ENCODE data around the gene CHRNA5.
A peak's percentile ranks its signal among the peaks of the same experiment; 100 is the strongest.

Gene CHRNA5

DNA sequence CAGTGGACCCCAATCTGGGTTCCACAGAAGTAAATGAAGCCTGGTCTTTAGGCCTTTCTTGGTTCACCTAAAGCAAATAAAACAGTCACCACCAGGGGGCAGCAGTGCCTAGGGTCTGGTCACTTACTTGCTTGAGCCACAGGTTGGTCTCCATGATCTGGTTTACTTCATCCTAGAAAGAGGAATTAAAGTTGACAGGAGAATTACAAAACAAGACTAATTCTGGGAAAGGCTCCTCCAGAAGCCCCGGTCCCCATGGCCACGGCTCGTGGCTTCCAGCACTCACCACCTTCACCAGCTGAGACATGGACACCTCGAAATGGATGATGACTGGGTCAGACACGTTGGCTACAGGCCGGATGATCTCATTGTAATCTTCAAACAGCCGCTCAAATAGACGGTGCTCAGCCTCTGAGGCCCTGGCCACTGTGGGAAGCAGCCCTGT lies 53.2 kb downstream of the CHRNA5 start:
- Histone ChIP-seq H3K27ac (ENCODE audit: insufficient read depth in 1 of 2, low read depth in 1 of 2, low read length in 2 of 2, poor library complexity in 1 of 2, severe bottlenecking in 2 of 2) (no peak overlapping the region), H3K4me3 (ENCODE audit: control insufficient read depth in 1 of 7, extremely low read depth in 1 of 7, insufficient read depth in 4 of 7, low read depth in 2 of 7, low read length in 6 of 7) (no peak overlapping the region), H3K9me3 (ENCODE audit: control extremely low read depth in 1 of 5, control insufficient read depth in 4 of 5, insufficient read depth in 2 of 5, low read depth in 1 of 5, low read length in 4 of 5) (no peaks in the 10 kb centered on the region), H3K36me3 (ENCODE audit: control insufficient read depth in 4 of 4, insufficient read depth in 4 of 4, low read length in 3 of 4) (no peaks in the 10 kb centered on the region), H3K4me1 (ENCODE audit: control extremely low read depth in 1 of 4, control insufficient read depth in 4 of 4, insufficient read depth in 4 of 4, low read length in 3 of 4) (peaks cover 0 to 17% (median 14%) of the 10 kb centered on the region in 4 experiments), H3K27me3 (replicated peaks in 2 of 5; ENCODE audit: control insufficient read depth in 4 of 5, insufficient read depth in 5 of 5, low read length in 4 of 5) (peaks cover 5 to 41% (median 18%) of the 10 kb centered on the region in 5 experiments)
- DNase-seq, result peak; percentile 80 to 90 (median 84)
- 29% methylated on average over 8 of the region's 8 CpGs for WGBS (ENCODE audit: insufficient coverage)
- ChIA-PET CTCF (interaction anchor here (1.1 to 4.9 kb wide), 6 partner anchors 11 to 92 kb away, joined by 3 to 27 read pairs (median 7); no protein-coding TSS in a partner anchor), POLR2A (no interaction called here)

DNA sequence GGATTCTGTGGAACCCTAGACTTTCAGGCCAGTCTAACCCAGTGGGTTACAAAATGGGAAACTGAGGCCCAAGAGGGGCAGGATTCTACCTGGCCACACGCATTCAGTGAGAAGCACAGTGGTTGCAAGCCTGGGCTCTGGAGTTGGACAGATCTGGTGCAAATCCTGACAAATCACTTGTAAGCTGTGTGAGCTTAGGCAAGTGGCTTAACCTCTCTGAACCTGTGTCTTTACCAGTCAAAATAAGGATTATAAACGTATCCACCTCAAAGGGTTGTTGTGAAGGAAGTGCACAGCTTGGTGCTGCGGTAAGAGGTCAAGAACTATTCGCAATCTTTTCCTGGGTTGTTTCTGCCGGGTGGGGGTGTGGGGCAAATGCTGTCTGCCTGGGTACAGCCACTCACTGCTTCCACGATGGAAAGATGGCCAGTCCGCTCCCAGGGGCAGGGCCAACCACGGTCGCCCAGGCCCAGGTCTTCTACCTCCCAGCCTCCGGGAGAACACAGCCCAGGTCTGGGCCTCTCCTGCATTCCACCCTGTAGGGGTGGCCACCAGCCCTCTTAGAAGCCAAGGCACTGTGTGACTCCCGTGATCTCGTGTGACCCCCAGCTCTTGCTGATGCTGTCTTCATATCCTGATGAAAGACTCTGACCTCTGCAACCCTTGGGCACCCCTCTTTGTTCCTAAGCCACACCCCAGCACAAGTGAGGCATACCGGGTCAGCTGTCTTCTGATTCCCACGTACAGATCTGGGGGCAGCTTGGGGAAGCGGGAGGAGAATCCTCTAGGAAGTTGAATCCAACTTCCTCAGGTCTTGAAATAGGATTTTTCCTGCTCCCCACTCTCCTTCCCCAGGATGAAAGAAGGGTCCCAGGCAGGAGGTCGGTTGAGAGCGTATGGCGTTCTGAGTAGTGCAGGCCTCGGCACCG lies 54.0 kb downstream of the CHRNA5 start:
- Histone ChIP-seq H3K27me3 (replicated peaks in 2 of 5; ENCODE audit: control insufficient read depth in 4 of 5, insufficient read depth in 5 of 5, low read length in 4 of 5) (peaks cover 5 to 41% (median 18%) of the 10 kb centered on the region in 5 experiments), H3K36me3 (ENCODE audit: control insufficient read depth in 4 of 4, insufficient read depth in 4 of 4, low read length in 3 of 4) (no peaks in the 10 kb centered on the region), H3K27ac (ENCODE audit: insufficient read depth in 1 of 2, low read depth in 1 of 2, low read length in 2 of 2, poor library complexity in 1 of 2, severe bottlenecking in 2 of 2) (no peak overlapping the region), H3K4me1 (ENCODE audit: control extremely low read depth in 1 of 4, control insufficient read depth in 4 of 4, insufficient read depth in 4 of 4, low read length in 3 of 4) (peaks cover 0 to 17% (median 14%) of the 10 kb centered on the region in 4 experiments), H3K4me3 (ENCODE audit: control insufficient read depth in 1 of 7, extremely low read depth in 1 of 7, insufficient read depth in 4 of 7, low read depth in 2 of 7, low read length in 6 of 7) (peak overlapping the region in 3 of 7 experiments; percentile 64 to 68 (median 65)), H3K9me3 (ENCODE audit: control extremely low read depth in 1 of 5, control insufficient read depth in 4 of 5, insufficient read depth in 2 of 5, low read depth in 1 of 5, low read length in 4 of 5) (no peaks in the 10 kb centered on the region)
- no peak for DNase-seq
- ChIA-PET POLR2A (interaction anchor here (0.7 to 0.8 kb wide), 2 partner anchors 16 to 311 kb away, joined by 3 read pairs; no protein-coding TSS in a partner anchor), CTCF (interaction anchor here (0.6 to 4.9 kb wide), 10 partner anchors 10 to 234 kb away, joined by 3 to 27 read pairs (median 4); no protein-coding TSS in a partner anchor)
- 49% methylated on average over 14 of the region's 20 CpGs for WGBS (ENCODE audit: insufficient coverage)

DNA sequence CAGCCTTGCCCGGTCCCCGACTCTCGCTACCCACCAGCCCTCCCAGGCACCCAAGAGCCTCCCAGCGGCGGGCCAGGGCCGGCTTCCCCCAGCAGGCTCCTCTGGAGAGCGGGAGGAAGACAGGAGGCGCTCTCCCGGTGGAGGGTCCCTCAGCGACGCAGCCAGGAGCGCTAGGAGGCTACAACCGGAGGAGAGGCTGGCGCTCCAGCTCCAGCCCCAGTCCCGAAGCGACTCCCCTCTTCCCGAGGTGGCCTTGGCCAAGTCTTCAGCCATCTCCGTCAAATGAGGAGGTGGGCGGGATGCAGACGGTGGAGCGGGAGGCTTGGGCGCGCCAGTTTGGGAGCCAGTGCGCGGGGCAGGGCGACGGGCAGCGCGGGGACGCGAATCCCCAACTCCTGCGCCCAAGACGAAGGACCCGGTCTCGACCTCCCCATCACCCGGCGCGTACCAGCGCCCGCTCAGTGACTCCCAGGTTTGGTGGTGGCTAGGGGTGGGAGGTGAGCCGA lies 54.8 kb downstream of the CHRNA5 start:
- peaks cover 0 to 19% (median 15%) of the 10 kb centered on the region in 4 experiments for H3K4me1 ChIP-seq (ENCODE audit: control extremely low read depth in 1 of 4, control insufficient read depth in 4 of 4, insufficient read depth in 4 of 4, low read length in 3 of 4)
- under 1% methylated on average over 36 of the region's 41 CpGs for WGBS (ENCODE audit: insufficient coverage)
- H3K9me3 ChIP-seq (ENCODE audit: control extremely low read depth in 1 of 5, control insufficient read depth in 4 of 5, insufficient read depth in 2 of 5, low read depth in 1 of 5, low read length in 4 of 5), result no peaks in the 10 kb centered on the region
- H3K4me3 ChIP-seq (ENCODE audit: control insufficient read depth in 1 of 7, extremely low read depth in 1 of 7, insufficient read depth in 4 of 7, low read depth in 2 of 7, low read length in 6 of 7), result peak overlapping the region; percentile 26 to 68 (median 44)
- no peak overlapping the region for H3K27ac ChIP-seq (ENCODE audit: insufficient read depth in 1 of 2, low read depth in 1 of 2, low read length in 2 of 2, poor library complexity in 1 of 2, severe bottlenecking in 2 of 2)
- POLR2A ChIA-PET, result interaction anchor here (0.8 kb wide), 1 partner anchor 15 kb away, joined by 3 read pairs; no protein-coding TSS in a partner anchor
- H3K27me3 ChIP-seq (replicated peaks in 2 of 5; ENCODE audit: control insufficient read depth in 4 of 5, insufficient read depth in 5 of 5, low read length in 4 of 5), result peaks cover 5 to 41% (median 18%) of the 10 kb centered on the region in 5 experiments
- DNase-seq, result peak; percentile 24 to 32 (median 29)
- CTCF ChIA-PET, result interaction anchor here (1.2 to 4.9 kb wide), 6 partner anchors 13 to 119 kb away, joined by 3 to 27 read pairs (median 8); no protein-coding TSS in a partner anchor
- H3K36me3 ChIP-seq (ENCODE audit: control insufficient read depth in 4 of 4, insufficient read depth in 4 of 4, low read length in 3 of 4), result no peaks in the 10 kb centered on the region

DNA sequence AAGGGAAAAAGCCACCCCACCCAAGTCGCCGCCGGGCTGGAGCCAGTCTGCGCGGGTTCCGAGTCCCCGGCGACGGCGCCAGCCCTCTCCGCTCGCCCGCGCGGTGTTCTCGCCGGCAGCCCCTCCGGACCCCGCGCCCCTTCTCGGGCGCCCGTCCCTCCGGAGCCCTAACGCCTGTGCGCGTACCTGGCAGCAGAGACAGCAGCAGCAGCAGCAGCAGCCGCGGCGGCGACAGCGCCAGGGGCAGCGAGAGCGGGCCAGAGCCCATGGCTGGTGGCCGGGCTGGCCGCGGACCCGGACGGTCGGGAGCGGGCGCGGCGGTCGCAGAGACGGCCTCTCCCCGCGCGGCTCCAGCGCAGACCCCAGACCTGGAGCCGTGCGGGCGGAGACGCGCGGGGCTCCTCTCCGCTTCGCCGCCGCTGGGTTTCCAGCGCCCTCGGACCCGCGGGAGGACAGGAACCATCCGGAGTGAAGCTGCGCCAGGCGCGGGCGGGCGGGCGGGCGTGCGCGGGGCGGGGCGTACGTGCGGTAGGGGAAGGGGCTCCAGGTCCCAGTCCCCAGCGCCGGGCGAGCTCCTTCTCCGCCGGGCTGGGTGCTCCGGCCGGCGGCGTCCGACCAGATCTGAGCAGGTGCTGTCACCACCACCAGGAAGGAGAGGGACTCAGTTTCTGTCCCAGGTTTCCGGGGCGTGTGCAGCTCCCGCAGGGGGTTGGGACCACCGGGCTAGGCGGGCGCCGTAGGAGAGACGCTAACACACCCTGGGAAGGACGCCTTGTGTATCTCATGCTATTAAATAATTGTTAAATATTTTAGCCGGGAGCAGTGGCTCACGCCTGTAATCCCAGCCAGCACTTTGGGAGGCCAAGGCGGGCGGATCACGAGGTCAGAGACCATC lies 55.5 kb downstream of the CHRNA5 start, which contains the start of gene CHRNA3:
Gene CHRNA3 (minus strand): TSS at position 470 of the 895 bp plus-strand sequence. CDS start 202 bp downstream, at position 268.
- 2% methylated on average over 78 of the region's 102 CpGs for WGBS (ENCODE audit: insufficient coverage)
- Histone ChIP-seq H3K9me3 (ENCODE audit: control extremely low read depth in 1 of 5, control insufficient read depth in 4 of 5, insufficient read depth in 2 of 5, low read depth in 1 of 5, low read length in 4 of 5) (no peaks in the 10 kb centered on the region), H3K36me3 (ENCODE audit: control insufficient read depth in 4 of 4, insufficient read depth in 4 of 4, low read length in 3 of 4) (no peaks in the 10 kb centered on the region), H3K27ac (ENCODE audit: insufficient read depth in 1 of 2, low read depth in 1 of 2, low read length in 2 of 2, poor library complexity in 1 of 2, severe bottlenecking in 2 of 2) (no peak within 1 kb of the TSS), H3K27me3 (replicated peaks in 2 of 5; ENCODE audit: control insufficient read depth in 4 of 5, insufficient read depth in 5 of 5, low read length in 4 of 5) (peaks cover 5 to 41% (median 18%) of the 10 kb centered on the region in 5 experiments), H3K4me1 (ENCODE audit: control extremely low read depth in 1 of 4, control insufficient read depth in 4 of 4, insufficient read depth in 4 of 4, low read length in 3 of 4) (peaks cover 0 to 24% (median 15%) of the 10 kb centered on the region in 4 experiments), H3K4me3 (ENCODE audit: control insufficient read depth in 1 of 7, extremely low read depth in 1 of 7, insufficient read depth in 4 of 7, low read depth in 2 of 7, low read length in 6 of 7) (peak within 1 kb of the TSS; percentile 26 to 68 (median 44))
- POLR2A ChIA-PET, result interaction anchor here (0.7 to 0.8 kb wide), 2 partner anchors 15 to 52 kb away, joined by 3 read pairs; no protein-coding TSS in a partner anchor
- CTCF ChIA-PET, result interaction anchor here (3.1 to 4.9 kb wide), 3 partner anchors 15 to 90 kb away, joined by 10 to 27 read pairs (median 13); no protein-coding TSS in a partner anchor
- peak in 1 of 3 donors; percentile 31 for DNase-seq

DNA sequence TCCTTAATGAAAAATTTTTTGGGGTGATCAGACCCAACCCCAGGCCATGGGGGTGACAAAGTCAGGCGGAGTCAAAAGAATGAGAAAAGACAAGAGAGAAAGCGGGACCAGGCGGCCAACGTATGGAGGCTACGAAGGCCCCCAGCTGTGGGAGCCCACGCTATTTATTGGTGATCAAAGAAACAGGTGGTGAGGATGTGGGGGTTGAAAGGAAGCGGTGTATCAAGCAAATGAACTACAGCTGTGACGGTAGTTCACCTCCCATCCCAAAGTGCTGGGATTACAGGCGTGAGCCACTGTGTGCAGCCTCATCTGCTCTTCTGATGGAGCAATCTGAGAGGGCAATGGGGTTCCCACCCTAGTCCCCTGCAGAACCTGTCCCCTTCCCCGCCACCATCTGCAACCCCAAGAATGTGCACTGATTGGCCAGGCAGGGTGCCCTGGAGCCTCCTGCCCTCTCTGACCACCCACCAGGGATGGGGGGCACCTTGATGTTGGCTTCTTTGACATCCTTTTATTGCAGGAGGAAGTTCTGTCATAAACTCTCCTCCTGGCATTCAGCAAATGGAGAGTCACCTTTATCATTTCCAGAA lies 56.6 kb downstream of the CHRNA5 start:
- no peak for DNase-seq
- 81% methylated on average over 8 of the region's 10 CpGs for WGBS (ENCODE audit: insufficient coverage)
- Histone ChIP-seq H3K9me3 (ENCODE audit: control extremely low read depth in 1 of 5, control insufficient read depth in 4 of 5, insufficient read depth in 2 of 5, low read depth in 1 of 5, low read length in 4 of 5) (no peaks in the 10 kb centered on the region), H3K27me3 (replicated peaks in 2 of 5; ENCODE audit: control insufficient read depth in 4 of 5, insufficient read depth in 5 of 5, low read length in 4 of 5) (peaks cover 5 to 41% (median 22%) of the 10 kb centered on the region in 5 experiments), H3K27ac (ENCODE audit: insufficient read depth in 1 of 2, low read depth in 1 of 2, low read length in 2 of 2, poor library complexity in 1 of 2, severe bottlenecking in 2 of 2) (no peak overlapping the region), H3K4me1 (ENCODE audit: control extremely low read depth in 1 of 4, control insufficient read depth in 4 of 4, insufficient read depth in 4 of 4, low read length in 3 of 4) (peaks cover 0 to 24% (median 16%) of the 10 kb centered on the region in 4 experiments), H3K36me3 (ENCODE audit: control insufficient read depth in 4 of 4, insufficient read depth in 4 of 4, low read length in 3 of 4) (no peaks in the 10 kb centered on the region), H3K4me3 (ENCODE audit: control insufficient read depth in 1 of 7, extremely low read depth in 1 of 7, insufficient read depth in 4 of 7, low read depth in 2 of 7, low read length in 6 of 7) (no peak overlapping the region)
- ChIA-PET POLR2A (no interaction called here), CTCF (interaction anchor here (4.9 kb wide), 1 partner anchor 89 kb away, joined by 27 read pairs; no protein-coding TSS in a partner anchor)
